ENCODE measurements around the gene PLEKHG3. TPM values are rescaled to one million over a fixed set of nuclear protein-coding genes. Genes with fewer than 3 reads are reported as not detected.

Gene PLEKHG3
- total RNA-seq, 1 donor from 2014 or later, result 90.0 TPM

DNA sequence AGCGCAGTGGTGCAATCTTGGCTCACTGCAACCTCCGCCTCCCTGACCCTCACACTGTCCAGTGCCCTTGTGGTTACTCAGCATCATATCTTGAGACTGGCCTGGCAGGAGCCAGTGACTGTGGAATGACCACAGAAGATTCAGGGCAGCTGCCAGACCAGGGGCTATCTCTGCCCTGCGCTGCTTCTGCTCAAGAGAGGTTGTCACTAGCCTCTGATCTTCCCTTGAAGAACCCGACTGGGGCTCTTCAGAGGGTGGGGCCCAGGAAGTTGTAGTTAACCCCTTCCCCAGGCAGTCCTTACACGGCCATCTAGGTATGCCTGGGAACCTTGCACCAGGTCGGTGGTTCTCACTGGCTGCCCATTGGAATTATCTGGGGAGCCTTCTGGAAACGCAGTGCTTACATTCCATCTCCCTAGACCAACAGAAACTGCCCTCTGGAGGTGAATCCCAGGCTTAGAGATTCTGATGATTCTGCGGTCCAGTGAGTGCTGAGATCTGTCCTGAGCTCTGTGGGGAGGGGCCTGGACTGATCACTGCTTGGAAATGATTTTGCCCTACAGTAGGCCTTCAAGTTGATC lies 41.4 kb downstream of the PLEKHG3 start:
- peak; percentile 67 for DNase-seq (ENCODE audit: low spot score)

DNA sequence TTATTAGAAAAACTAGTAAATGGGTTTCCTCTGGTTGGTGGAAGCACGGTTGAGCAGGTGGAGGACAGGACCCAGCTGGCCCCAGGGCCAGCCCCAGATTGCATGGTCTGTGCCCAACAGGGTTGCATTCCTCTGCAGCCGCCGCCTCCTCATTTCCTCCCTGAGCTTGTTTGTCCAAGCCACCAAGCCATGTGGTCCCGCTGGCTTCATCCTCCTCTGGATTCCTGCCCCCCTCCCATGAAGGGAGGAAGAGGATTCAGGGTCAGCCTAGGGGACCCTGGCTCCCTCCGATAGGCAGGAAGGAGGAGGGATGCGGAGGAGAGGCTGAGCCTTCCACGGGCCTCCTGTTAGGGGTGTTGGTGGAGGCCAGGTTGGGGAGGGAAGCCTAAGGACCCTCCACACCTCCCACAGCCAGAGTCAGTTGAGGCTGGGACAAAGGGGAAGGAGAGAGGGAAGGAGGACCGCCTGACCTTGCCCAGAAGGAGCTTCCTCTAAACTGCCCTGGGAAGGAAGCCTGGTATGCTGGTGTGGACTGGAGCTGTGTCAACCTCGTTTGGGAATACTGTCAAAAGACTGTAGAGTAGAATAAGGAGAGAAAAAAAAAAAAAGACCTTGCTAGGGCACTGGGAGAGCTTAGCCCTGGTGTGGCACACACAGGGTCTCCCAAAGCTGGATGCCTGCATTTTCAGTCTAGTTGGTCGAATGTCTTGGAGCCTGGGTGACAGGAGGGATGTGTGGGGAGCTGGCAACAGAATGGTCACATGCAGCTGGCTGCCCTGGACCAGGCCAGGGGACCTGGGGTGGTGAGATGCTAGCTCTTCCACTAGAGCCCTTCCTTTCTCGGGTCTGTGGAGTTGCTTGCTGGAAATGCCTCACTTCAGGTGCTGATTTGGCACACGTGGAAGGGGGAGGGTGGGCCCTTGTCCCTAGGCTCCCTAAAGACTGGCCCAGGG lies 42.4 kb downstream of the PLEKHG3 start:
- DNase-seq (ENCODE audit: low spot score), result no peak

DNA sequence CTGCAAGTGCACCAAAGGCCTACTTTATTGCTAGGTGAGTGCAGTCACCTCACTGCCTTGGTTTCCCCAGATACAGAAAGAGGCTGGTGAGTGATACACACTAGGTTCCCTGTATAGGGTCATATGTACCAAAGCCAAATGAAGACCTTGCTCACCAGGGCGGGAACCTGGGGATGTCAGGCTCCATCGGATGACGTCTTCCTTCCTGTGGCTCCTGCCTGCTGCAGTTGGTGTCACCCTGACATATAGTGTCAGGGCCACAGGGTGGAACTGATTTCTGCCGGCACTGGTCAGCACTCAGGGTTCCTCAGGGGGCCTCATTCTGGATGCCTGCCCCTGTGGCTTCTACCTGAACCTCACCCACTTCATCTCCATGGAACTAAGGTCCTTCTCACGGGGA lies 43.1 kb downstream of the PLEKHG3 start:
- DNase-seq (ENCODE audit: low spot score), result no peak

DNA sequence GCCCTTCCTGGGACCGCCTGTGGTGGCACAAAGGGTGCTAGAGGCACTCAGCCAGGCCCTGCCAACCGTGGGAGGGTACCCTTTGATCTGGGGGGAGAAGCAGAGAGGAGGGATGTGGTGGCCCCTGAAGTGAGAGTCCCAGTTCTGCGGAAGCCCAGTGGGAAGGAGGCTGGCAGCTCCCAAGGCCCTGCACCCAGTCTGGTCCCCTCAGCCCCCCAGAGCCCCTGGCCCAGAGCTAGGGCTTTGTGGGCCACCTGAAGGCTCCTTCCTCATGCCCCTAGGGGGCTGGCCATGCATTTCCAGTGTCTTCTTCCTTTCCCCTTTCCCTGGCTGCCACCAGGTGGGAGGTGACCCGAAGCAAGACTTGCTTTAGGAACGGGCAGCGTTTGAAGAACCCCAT lies 44.3 kb downstream of the PLEKHG3 start:
- DNase-seq (ENCODE audit: low spot score), result no peak

DNA sequence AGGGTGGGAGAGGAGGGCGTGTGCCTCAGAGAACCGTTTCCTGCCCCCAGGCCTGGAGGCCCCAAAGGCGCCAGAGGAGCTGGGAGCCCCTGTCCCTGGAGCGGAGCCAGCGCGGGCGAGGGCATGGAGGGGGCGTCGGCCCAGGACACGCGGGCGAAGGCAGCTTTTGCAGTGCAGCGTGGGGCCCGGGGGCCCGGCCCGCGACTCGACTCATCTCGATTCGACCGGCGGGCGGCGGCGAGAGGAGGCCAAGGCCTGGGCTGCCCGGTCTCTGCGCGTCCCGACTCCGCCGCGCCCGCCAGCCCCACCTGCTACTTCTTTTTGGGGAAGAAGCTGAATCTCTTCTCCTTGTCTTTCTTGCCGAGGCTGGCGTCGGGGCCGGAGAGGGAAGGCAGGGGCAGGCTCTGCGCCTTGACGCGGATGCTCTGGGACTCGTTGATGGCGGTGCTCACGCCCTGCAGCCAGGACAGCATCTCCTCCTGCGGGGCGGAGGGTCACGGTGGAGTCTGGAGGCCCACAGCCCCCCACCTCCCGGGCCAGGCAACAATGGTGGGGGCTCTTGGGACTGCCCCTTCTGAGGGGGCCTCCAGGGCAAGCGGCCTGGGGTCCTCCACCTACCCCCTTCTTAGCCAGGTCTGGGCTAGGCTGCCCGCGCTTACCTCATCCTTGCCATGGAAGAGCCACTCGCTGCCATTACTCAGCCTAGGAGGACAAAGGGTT lies 44.9 kb downstream of the PLEKHG3 start:
- no peak for DNase-seq (ENCODE audit: low spot score)

DNA sequence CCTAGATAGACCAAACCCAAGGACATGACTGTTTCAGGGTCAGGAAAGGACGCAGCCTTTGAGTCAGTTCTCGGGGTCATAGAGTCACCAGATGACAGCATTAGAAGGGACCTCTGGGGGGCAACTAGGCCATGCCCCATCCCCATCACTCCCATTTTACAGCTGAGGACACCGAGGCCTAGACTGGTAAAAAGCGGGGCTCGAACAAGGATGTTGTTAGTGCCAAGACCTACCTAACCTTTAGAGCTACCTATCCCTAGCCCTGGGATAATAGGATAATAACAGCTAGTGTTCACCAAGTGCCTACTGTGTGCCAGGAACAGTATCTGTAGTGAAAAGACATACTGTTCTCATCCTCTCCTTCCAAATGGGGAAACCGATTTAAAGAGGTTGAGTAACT lies 48.7 kb downstream of the PLEKHG3 start:
- DNase-seq (ENCODE audit: low spot score), result no peak

DNA sequence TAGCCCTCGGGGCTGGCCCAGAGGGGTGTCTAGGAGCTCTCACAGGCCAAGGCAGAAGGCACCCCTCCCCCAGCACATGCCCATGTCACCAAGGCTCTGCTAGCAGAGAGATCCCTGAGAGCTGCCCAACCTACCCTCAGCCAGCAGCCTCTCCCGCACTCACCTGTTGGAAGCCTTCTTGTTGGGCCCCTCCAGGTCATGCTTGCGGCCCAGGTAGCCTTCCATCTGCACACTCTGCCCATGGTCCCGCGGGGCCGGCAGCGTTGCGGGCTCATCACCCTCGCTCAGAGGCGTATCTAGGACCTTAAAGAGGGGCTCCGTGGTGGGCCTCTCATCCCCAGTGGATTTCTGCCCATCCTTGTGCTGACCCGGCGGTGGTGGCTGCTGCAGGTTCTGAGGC lies 49.1 kb downstream of the PLEKHG3 start:
- DNase-seq (ENCODE audit: low spot score), result no peak

DNA sequence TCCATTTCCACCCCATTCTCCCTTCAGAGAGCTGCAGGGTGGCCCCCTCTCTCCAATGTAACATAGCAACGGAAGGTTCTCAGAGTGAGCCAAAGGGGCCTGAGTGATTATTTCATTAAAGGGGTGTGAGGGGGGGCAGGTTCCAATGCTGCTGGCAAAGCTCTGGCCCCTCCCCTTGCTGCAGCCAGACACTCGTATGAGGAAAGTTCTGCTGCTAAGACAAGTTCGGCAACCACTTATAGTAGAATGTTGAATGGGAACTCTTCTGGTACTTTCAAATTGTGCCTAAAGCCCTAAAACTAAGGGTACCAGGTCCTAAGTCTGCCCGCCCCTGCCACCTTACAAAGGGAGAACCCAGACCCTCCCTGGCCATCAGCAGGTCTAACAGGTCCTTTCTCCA lies 49.8 kb downstream of the PLEKHG3 start:
- DNase-seq (ENCODE audit: low spot score), result no peak

DNA sequence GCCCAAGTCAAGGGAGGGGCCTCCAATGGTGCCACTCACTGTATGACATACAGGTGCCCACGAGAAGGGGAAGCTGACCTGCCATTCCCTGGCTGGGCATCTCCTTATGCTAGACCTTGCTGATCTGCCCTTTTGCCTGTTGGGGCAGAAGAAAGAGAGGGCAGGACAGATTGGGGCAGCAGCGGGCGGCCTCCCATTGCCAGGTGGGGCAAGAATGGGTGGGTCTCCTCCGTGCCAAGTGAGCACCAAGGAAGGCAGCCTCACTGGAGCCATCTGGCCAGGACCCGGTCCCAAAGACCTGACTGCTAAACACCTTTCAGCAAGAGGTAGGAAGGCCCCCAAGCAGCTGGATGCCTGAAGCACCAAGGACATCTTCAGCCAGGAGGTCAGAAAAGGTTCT lies 50.5 kb downstream of the PLEKHG3 start:
- DNase-seq (ENCODE audit: low spot score), result no peak

DNA sequence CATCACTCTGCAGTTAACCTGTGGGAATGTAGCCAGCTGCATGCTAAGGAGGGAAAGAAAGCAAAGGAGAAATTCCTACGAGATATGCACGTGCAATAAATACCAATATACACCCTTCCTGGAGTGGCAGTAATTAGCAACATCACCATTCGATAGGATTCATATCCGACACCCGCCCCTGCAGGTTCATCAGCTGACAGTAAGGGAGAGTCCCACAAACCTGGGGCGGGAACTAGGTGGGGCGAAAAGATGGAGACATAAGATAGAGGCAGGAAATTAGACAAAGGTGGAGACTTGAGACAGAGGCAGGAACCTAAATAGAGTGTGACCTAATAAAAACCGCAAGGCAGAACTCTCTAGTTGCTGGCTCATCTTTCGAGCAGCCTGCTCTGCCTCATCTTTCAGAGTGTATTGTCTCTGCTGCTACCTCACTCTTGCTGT lies 51.6 kb downstream of the PLEKHG3 start:
- peak; percentile 65 for DNase-seq (ENCODE audit: low spot score)

DNA sequence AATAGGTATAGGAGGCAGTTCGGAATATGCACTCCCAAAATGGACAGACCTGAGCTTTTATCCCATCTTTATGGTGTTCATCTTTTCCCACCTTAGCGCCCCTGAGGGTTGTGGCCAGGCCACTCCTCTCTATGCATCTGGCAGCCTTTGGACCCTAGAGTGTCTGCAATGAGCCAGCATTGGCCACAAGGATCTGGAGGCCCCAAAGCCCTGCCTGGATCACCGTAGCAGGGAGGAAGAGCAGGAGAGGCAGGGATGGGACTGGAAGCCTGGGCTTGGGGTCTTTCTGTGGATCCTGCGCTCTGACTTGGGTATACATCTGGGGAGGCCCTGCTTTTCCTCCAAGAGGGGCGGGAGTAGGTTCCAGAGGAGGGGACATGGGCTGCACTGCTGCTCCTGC lies 52.5 kb downstream of the PLEKHG3 start:
- no peak for DNase-seq (ENCODE audit: low spot score)

DNA sequence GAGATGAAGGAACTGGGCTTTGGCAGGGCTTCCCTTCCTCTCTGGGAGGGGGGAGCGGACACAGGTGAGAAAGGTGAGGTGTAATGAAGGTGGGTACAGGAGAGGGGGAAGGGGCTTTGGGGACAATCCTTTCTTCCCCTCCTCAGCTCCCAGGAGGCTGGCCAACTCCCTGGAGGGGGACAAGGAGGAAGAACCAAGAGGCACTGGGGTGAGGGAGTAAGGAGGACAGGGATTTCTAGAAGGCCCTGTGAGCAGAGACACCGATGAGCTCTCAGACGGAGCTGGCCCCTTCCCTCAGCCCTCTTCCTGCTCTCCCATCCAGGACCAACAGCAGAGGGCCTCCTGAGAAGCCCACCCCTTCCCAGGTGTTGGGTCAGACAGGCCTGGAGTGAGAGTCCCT lies 53.4 kb downstream of the PLEKHG3 start:
- no peak for DNase-seq (ENCODE audit: low spot score)

DNA sequence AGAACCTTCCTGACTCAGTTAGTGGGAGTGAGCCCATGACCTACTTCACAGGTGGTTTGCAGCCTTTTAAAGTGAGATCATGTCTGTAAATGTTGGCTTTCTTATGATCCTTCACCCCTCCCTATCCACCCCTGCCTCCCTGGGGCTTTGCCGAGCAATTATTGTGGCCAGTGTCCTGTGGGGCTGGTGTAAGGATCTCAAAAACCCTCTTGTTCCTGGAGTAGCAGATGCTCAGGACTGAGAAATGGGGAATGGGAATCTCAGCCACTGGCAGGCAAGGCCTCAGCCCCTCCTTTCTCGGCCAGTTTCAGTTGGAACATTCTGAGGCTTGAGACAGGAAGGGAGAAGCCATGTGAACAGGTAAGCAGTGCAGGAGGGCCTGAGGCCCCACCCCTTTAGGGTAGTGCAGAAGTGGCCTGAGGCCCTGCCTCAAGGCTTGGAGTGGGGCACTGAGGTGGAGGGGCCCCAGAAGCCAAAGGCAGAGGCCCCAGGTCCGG lies 53.8 kb downstream of the PLEKHG3 start:
- peak; percentile 64 for DNase-seq (ENCODE audit: low spot score)

DNA sequence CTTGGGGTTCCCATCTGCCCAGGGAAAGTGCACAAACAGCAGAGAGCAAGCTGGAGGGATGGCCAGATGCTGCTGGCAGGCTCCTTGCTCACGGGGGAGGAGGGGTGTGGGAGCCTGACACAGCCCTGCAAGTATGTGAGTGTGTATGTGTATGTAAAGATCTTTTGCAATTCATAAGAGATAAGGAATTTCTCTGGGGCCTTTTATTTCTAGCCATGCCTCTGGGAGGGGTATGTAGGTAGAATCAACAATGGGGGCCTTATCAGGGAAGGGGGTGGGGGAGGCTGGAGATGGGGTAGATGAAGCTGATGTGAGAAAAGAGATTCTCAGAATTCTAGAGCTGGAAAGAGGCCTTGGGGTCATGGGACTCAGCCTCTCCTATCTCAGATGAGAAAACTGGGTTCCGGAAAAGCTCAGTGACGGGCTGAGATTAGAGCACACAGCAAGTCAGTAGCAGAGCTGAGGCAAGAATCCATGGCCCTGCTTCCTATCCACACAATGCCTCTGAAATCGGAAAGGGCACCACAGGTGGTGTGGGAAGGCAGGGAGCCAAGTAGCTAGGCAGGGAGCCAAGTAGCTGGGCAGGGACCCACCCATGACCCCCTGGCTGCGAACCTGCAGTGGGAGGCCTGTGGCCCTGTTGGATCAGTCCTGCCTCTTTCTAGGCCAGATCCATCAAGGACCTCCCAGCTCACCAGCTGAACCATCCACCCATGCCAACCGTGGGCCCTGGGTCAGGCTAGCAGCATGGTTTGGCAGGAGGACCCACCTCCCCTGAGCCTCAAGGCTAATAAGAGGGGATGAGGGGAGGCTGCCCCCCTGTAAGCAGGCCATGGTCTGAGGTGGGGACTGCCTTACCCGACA lies 54.7 kb downstream of the PLEKHG3 start:
- DNase-seq (ENCODE audit: low spot score), result peak; percentile 97

DNA sequence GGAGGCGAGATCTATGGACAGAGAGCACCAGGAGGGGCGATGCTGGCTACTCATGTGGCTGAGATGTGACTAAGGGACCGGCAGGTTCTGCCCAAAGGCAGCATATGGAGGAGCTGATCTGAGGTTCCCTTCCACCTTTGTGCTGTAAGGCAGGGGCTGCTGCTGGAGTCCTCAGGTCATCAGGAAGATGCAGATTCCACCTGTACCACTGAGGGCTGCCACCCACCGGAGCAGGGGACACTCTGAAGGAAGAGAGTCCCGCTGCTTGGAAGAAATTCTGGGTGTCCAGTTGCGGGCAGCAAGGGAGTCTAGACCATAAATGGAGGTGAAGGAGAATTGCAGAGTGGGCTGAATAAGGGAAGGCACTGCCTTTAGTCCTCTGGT lies 55.3 kb downstream of the PLEKHG3 start:
- DNase-seq (ENCODE audit: low spot score), result no peak

DNA sequence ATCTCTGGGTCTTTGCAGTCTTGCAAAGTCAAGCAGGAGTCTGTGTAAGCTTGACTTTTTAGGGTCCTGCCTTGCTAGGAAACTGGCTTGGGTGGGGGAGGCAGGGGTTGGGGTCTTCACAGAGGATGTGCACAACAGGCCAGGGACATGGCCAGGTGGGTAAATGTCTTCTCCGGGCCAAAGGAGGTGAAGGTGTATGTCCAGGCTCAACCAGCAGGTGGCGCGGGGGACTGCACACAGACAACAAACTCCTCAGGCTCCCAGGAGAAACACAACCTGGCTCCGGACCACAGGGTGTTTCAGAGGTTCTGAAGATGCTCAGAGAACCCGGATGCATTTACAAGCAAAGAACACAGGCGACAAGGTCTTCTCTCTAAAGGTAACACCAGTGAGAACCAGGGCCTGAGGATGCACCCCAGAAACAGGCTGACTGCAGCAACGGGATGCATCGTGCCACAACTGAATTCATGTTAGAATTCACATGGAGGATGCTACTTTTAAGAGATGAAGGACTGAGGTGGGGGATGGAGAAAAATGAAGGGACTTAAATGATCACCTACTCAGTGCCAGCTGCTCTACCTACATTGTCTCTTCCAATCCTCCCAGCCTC lies 56.0 kb downstream of the PLEKHG3 start:
- no peak for DNase-seq (ENCODE audit: low spot score)

DNA sequence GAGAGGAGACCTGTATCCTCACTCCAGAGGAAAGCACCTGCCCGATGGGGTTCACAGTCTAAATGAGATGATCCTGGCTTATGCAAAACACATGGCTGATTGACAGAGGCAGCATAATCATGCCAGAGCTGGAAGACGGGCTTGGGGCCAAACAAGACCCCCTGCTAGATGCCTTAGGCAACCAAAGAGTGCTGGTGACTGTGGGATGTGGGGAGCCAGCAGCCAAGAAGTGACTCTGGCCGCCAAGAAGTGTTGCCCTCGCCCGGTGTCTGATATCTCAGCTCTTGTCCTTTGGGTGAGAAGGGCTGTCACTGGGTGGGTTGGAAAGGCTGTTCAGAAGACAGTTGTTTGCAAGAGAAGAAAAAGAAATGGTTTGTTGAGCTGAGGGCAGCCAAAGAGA lies 56.7 kb downstream of the PLEKHG3 start:
- DNase-seq (ENCODE audit: low spot score), result no peak

DNA sequence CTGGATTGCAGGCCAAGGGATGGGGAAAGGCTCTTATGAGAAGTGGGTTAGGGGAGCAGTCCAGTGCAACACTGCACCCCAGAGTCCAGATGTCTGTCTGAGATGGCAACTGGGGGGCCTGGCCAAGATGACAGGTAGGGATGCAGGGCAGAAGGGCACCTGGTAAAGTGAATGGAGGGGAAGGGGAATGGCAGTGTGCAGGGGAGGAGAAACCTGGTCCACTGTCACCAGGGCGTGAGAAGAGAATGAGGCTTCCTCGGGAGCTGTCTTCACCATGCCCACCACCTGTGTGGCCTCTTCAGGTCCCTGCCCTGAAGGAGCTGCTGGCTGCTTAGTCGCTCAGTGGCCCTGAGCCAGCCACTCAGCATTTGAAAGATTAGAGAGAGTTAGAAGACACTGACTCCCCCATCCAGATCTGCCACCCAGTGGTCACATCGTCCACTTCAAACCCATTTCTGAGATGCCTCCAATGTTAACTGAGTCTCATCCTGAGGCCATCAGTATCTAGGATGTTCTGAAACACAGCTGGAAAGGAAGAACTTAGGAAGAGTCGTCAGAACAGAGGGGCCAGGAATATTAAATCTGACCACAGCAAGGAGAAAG lies 57.3 kb downstream of the PLEKHG3 start:
- no peak for DNase-seq (ENCODE audit: low spot score)

DNA sequence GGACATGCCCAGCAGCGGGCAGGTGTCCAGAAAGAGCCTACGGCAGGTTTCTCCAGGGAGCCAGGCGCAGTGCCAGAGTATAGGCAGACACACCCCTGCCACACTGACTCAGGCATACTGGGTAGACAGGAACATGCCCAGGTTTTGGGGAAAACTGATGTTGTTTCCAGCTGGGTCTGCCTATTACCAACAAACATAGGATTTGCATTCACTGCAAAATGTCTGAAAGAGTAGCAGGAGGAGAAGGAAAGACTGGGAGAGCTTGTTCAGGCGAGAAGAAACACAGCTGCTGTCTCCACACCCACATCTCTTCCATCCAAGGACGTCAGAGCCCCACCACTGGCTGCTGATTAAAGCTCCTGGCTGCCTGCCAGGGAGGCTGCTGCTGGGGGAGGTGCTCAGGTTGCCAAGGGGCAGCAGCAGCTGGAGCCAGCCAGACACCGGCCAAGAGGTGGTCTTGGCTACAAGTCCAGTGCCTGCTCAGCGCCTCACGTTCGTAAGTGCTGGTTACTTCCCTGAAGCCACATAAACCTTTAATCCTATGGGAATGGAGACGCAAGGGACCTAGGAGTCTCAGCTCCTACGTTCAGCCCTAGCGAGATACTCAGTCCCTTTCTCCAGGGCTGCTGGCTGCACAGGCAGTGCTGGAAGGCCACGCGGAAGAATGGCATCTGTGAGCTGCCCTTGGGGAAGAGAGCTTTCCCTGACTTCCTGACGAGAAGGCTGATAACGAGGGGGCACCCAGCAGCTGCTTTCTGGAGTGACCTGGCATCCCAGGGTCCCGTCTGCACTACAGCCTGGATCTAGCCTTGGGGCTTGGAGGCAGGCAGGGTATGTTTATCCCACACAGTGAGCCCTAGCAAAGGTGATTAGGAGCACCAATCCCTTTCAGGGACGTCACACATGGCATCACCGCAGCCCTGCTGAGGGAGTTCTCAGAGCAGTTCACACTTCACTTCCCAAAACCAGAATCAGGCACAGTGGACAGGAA lies 58.1 kb downstream of the PLEKHG3 start:
- peak; percentile 98 for DNase-seq (ENCODE audit: low spot score)

Measured in umbilical cord (tissue), 2 donors.